SK-N-SH treated with all-trans-retinoic acid at 6 μM for 48 hours (cell line): ENCODE measurements around the gene SLC37A1.

ENCODE experiments used
- ATAC-seq: fragments of 200-7000 bp; cut with Tn5 transposase; 3 replicates; pipeline ENCODE4 v1.9.1; 2020; ENCODE audit warnings: mild to moderate bottlenecking, moderate library complexity
- ARNTL ChIP-seq: fragments of 450-650 bp; formaldehyde crosslinking; IDR thresholded peaks from 2 replicates; pipeline ENCODE4 v1.5.0; 2020; ENCODE audit warnings: low read depth, mild to moderate bottlenecking, moderate library complexity, borderline replicate concordance
- BACH2 ChIP-seq: fragments of 250-450 bp; sonication (Bioruptor Pico); IDR thresholded peaks from 2 replicates; pipeline ENCODE4 v1.9.0; 2021; ENCODE audit warnings: mild to moderate bottlenecking, borderline replicate concordance
- ESRRG ChIP-seq: fragments of 250-450 bp; sonication (Bioruptor Pico); IDR thresholded peaks from 2 replicates; pipeline ENCODE4 v1.6.1; 2021; ENCODE audit warnings: mild to moderate bottlenecking
- GLIS3 ChIP-seq: fragments of 250-450 bp; sonication (Bioruptor Pico); IDR thresholded peaks from 2 replicates; pipeline ENCODE4 v1.5.0; 2020; ENCODE audit warnings: mild to moderate bottlenecking, moderate library complexity
- ISL1 ChIP-seq: fragments of 250-450 bp; sonication (Bioruptor Pico); IDR thresholded peaks from 2 replicates; pipeline ENCODE4 v2.1.2; 2022; ENCODE audit warnings: mild to moderate bottlenecking, moderate library complexity
- OSR1 ChIP-seq: fragments of 250-450 bp; sonication (Bioruptor Pico); IDR thresholded peaks from 2 replicates; pipeline ENCODE4 v1.8.0; 2022; ENCODE audit warnings: moderate library complexity, mild to moderate bottlenecking, inconsistent platforms
- SNAI2 ChIP-seq: fragments of 250-450 bp; sonication (Bioruptor Pico); IDR thresholded peaks from 2 replicates; pipeline ENCODE4 v1.5.0; 2020; ENCODE audit warnings: mild to moderate bottlenecking, moderate library complexity
- TCF4 ChIP-seq: fragments of 250-450 bp; sonication (Bioruptor Pico); IDR thresholded peaks from 2 replicates; pipeline ENCODE4 v1.8.0; 2021; ENCODE audit warnings: mild to moderate bottlenecking, moderate library complexity, borderline replicate concordance
- TOX ChIP-seq: fragments of 250-450 bp; sonication (Bioruptor Pico); IDR thresholded peaks from 2 replicates; pipeline ENCODE4 v1.8.0; 2021; ENCODE audit warnings: mild to moderate bottlenecking, moderate library complexity, borderline replicate concordance
- ZC3H10 ChIP-seq: fragments of 250-450 bp; sonication (Bioruptor Pico); IDR thresholded peaks from 2 replicates; pipeline ENCODE4 v1.5.1; 2021; ENCODE audit warnings: mild to moderate bottlenecking, moderate library complexity
- ZFP3 ChIP-seq: fragments of 250-450 bp; sonication (Bioruptor Pico); IDR thresholded peaks from 2 replicates; pipeline ENCODE4 v1.5.0; 2020; ENCODE audit warnings: mild to moderate bottlenecking, moderate library complexity
- ZFP30 ChIP-seq: fragments of 450-650 bp; formaldehyde crosslinking; IDR thresholded peaks from 2 replicates; pipeline ENCODE4 v1.5.0; 2022; ENCODE audit warnings: mild to moderate bottlenecking, moderate library complexity
- ZNF565 ChIP-seq: fragments of 450-650 bp; formaldehyde crosslinking; conservative IDR thresholded peaks from 2 replicates; pipeline ENCODE4 v1.5.0; 2020; ENCODE audit warnings: low read depth, mild to moderate bottlenecking, moderate library complexity
- ZNF70 ChIP-seq: fragments of 450-650 bp; formaldehyde crosslinking; IDR thresholded peaks from 2 replicates; pipeline ENCODE4 v1.5.0; 2020; ENCODE audit warnings: mild to moderate bottlenecking, moderate library complexity
- ZNF8 ChIP-seq: fragments of 450-650 bp; formaldehyde crosslinking; IDR thresholded peaks from 2 replicates; pipeline ENCODE4 v1.5.0; 2020; ENCODE audit warnings: mild to moderate bottlenecking, moderate library complexity
- TF ChIP-seq, protein P1 (sequence below): fragments of 250-450 bp; sonication (Bioruptor Pico); IDR thresholded peaks from 2 replicates; pipeline ENCODE4 v1.5.0; 2020; ENCODE audit warnings: mild to moderate bottlenecking, moderate library complexity
- TF ChIP-seq, protein P2 (sequence below): fragments of 250-450 bp; sonication (Bioruptor Pico); IDR thresholded peaks from 2 replicates; pipeline ENCODE4 v1.8.0; 2021; ENCODE audit warnings: low read depth, mild to moderate bottlenecking, moderate library complexity, borderline replicate concordance
- TF ChIP-seq, protein P3 (sequence below): fragments of 250-450 bp; sonication (Bioruptor Pico); IDR thresholded peaks from 2 replicates; pipeline ENCODE4 v1.5.1; 2021; ENCODE audit warnings: mild to moderate bottlenecking, moderate library complexity
- TF ChIP-seq, protein P4 (sequence below): fragments of 250-450 bp; sonication (Bioruptor Pico); IDR thresholded peaks from 2 replicates; pipeline ENCODE4 v1.5.1; 2020; ENCODE audit warnings: low read depth, mild to moderate bottlenecking, moderate library complexity

SLC37A1 gene

DNA sequence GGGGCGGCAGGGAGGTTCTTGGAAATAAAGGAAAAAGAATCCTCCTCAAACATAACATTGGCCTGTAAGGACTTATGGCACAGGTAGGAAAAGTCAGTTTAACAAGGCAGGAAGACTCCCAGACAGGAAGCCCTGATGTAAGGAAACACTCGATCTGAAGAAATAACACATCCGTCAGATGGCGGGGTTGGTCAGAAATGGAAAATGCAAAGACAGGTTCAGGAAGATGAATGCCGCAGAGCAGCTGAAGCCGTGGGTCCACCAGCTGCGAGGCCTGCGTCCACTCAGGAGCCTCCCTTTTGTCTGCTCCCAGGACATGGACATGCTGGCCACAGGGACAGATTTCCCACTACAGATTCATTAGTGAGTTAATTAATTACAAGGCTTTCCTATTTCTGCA, 21.5 kb upstream of the SLC37A1 start:
- no peak for TF ChIP-seq ZFP3 (CRISPR knock-in tag)
- TF ChIP-seq, protein P1, sequence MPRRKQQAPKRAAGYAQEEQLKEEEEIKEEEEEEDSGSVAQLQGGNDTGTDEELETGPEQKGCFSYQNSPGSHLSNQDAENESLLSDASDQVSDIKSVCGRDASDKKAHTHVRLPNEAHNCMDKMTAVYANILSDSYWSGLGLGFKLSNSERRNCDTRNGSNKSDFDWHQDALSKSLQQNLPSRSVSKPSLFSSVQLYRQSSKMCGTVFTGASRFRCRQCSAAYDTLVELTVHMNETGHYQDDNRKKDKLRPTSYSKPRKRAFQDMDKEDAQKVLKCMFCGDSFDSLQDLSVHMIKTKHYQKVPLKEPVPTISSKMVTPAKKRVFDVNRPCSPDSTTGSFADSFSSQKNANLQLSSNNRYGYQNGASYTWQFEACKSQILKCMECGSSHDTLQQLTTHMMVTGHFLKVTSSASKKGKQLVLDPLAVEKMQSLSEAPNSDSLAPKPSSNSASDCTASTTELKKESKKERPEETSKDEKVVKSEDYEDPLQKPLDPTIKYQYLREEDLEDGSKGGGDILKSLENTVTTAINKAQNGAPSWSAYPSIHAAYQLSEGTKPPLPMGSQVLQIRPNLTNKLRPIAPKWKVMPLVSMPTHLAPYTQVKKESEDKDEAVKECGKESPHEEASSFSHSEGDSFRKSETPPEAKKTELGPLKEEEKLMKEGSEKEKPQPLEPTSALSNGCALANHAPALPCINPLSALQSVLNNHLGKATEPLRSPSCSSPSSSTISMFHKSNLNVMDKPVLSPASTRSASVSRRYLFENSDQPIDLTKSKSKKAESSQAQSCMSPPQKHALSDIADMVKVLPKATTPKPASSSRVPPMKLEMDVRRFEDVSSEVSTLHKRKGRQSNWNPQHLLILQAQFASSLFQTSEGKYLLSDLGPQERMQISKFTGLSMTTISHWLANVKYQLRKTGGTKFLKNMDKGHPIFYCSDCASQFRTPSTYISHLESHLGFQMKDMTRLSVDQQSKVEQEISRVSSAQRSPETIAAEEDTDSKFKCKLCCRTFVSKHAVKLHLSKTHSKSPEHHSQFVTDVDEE (CRISPR knock-in tag) = no peak
- no peak for TF ChIP-seq ESRRG (CRISPR knock-in tag)
- no peak for TF ChIP-seq ISL1 (CRISPR knock-in tag)
- TF ChIP-seq, protein P2, sequence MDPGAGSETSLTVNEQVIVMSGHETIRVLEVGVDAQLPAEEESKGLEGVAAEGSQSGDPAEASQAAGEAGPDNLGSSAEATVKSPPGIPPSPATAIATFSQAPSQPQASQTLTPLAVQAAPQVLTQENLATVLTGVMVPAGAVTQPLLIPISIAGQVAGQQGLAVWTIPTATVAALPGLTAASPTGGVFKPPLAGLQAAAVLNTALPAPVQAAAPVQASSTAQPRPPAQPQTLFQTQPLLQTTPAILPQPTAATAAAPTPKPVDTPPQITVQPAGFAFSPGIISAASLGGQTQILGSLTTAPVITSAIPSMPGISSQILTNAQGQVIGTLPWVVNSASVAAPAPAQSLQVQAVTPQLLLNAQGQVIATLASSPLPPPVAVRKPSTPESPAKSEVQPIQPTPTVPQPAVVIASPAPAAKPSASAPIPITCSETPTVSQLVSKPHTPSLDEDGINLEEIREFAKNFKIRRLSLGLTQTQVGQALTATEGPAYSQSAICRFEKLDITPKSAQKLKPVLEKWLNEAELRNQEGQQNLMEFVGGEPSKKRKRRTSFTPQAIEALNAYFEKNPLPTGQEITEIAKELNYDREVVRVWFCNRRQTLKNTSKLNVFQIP (CRISPR knock-in tag) = no peak
- no peak for TF ChIP-seq TCF4 (CRISPR knock-in tag)
- TF ChIP-seq, all 23 proteins: peak for 0
- ATAC-seq = no peak

DNA sequence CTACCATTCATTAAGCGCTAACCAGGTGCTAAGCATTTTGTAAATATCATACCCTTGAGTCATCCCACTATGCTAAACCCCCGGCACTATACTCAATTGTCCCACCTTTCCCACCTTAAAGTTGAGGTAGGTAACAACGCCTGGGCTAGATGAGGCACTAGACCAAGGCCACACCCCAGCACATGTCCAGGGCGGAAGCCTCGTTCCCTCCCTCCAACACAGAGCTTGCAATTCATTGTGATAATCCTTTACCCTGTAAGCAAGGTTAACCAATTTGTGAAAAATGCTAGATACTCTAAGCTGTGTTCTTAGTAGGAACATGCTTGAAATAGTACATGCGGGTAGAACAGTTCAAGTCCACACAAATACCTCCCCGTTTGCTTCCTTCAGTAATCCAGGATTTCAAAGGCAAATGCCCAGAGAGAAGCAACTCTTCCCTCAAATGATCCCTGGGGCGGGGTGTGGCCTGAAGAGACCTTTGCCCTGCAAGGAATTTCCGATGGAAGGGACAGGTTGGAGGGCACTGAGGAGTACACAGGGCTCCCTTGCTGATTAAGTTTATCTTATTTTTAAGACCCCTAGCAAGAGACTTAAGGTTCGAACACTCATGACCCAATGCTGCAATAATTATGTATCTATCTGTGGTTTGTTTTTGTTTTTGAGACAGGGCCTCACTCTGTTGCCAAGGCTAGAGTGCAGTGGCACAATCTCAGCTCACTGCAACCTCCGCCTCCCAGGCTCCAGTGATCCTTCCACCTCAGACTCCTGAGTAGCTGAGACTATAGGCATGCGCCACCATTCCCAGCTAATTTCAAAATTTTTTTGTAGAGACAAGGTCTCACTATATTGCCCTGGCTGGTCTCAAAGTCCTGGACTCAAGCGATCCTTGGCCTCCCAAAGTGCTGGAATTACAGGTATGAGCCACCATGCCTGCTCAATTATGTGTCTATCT, 20.3 kb upstream of the SLC37A1 start:
- ATAC-seq = no peak
- TF ChIP-seq ZNF8 (CRISPR knock-in tag) (no peak), BACH2 (no peak), ZNF70 (CRISPR knock-in tag) (no peak), OSR1 (CRISPR knock-in tag) (no peak), TOX (CRISPR knock-in tag) (no peak), ZC3H10 (CRISPR knock-in tag) (no peak)
- TF ChIP-seq, protein P3, sequence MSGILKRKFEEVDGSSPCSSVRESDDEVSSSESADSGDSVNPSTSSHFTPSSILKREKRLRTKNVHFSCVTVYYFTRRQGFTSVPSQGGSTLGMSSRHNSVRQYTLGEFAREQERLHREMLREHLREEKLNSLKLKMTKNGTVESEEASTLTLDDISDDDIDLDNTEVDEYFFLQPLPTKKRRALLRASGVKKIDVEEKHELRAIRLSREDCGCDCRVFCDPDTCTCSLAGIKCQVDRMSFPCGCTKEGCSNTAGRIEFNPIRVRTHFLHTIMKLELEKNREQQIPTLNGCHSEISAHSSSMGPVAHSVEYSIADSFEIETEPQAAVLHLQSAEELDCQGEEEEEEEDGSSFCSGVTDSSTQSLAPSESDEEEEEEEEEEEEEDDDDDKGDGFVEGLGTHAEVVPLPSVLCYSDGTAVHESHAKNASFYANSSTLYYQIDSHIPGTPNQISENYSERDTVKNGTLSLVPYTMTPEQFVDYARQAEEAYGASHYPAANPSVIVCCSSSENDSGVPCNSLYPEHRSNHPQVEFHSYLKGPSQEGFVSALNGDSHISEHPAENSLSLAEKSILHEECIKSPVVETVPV = no peak
- TF ChIP-seq, protein P1 (CRISPR knock-in tag) = no peak
- TF ChIP-seq, all 23 proteins: peak for 0

DNA sequence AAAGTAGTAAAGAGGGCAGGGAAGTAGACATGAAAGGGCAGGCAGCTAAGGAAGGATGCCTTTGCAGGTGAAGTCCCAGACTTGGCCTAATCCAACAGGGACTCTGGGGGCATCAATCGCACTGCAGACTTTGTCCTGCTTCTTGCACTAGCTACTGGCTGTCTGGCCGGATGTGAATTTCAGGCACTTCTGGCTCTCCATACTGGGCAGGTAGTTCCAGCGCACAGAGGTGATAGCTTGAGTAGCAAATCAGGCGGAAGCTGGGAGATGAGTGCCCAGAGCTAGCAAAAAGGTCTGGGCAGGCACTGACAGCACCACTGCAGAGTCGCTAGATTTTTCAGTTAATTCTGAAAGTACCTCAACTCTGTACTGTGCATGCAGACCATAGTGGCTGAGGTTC, 18.6 kb upstream of the SLC37A1 start:
- TF ChIP-seq TOX (CRISPR knock-in tag) (no peak), ARNTL (CRISPR knock-in tag) (no peak), ZFP3 (CRISPR knock-in tag) (no peak)
- no peak for ATAC-seq

DNA sequence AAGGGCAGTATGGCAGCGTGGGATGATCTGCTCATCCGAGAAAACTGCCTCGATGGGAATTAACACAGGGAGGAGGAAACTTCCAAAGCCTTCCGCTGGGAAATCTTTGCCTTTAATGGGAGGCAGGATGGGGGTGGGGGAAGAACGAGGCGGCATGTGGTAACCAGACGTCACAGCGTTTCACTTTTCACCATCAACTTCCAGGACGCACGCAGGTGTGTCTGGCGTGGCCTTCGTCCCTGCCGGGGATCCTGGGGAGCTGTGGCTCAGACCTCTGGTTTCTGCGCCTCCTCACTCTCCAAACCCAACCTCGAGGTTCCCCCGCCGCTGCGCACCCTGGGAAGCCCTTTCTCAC, 17.9 kb upstream of the SLC37A1 start:
- ATAC-seq = no peak
- TF ChIP-seq BACH2 = no peak
- TF ChIP-seq, protein P4, sequence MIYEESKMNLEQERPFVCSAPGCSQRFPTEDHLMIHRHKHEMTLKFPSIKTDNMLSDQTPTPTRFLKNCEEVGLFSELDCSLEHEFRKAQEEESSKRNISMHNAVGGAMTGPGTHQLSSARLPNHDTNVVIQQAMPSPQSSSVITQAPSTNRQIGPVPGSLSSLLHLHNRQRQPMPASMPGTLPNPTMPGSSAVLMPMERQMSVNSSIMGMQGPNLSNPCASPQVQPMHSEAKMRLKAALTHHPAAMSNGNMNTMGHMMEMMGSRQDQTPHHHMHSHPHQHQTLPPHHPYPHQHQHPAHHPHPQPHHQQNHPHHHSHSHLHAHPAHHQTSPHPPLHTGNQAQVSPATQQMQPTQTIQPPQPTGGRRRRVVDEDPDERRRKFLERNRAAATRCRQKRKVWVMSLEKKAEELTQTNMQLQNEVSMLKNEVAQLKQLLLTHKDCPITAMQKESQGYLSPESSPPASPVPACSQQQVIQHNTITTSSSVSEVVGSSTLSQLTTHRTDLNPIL (CRISPR knock-in tag) = no peak
- no peak for TF ChIP-seq ESRRG (CRISPR knock-in tag)
- TF ChIP-seq GLIS3 = no peak
- TF ChIP-seq SNAI2 (CRISPR knock-in tag) = no peak
- no peak for TF ChIP-seq ZFP3 (CRISPR knock-in tag)
- no peak for TF ChIP-seq OSR1 (CRISPR knock-in tag)
- no peak for TF ChIP-seq ZC3H10 (CRISPR knock-in tag)
- no peak for TF ChIP-seq ZNF565 (CRISPR knock-in tag)
- TF ChIP-seq, protein P2 (CRISPR knock-in tag) = no peak
- TF ChIP-seq, protein P1 (CRISPR knock-in tag) = no peak
- TF ChIP-seq ZFP30 (CRISPR knock-in tag) = no peak
